NCI-H1694 treated with DMSO at 0.1 percent for 48 hours (cell line): ENCODE results near the gene HOXD9.
A peak's percentile ranks its signal among the peaks of the same experiment; 100 is the strongest.

Experiments
- DNase-seq: peaks from one replicate; lab custom pipeline; 2025; lab: John Stamatoyannopoulos, UW

The HOXD9 gene

DNA sequence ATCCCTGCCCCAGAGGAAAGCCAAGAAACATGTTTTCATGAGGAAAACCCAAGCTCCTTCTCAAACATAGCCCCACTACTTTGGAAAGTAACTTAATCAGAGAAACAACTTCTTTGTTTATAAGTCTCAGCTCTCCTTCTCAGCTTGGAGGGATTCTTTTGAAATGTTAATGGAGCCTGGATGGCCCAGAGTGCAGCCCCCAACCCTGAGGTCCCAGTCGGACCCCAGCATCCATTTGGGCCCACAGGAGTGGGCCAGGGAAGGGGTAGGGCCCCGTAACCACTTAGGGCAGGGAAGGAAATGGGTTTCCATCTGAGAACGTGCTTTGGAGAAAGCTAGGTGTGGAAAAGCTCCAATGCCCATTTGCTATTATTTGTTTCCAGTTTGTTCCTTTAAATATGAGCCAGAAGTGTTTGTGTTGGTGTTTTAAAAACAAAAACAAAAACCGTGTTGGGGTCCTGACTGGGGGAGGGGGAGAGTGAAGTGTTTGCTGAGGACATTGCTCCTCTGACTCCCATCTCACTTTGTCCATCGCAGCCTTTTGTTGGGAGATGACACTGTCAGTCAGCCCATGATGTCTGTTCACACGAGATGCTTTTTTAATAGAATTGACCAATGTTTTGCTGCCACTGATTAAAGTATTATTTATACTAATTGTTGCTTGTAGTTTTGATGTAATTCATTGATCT is 33.0 kb downstream of the HOXD9 start:
- DNase-seq: no peak

DNA sequence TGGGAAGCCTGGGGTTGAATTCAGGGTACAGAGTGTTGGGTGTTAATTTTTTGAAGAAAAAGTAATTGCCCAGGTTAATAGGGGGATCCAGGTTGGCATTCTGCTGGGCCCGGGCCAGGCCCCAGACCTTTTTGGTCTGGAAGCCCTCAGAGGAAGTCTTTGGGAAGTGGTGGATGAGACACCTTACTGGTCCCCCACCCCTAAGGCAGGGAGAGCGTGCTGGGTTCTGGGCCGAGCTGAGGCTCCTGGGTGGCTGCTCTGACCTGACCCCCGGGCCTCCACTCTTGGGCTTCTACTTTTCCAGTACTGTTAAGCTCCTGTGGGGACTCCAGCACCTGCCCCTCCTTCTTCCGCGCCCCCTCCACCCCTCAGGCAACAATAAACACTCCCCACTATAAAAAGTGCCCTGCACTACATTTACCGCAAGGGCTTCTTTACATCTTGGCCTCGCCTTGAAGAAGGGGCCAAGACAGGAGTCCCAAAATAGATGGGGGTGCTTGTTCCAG is 33.8 kb downstream of the HOXD9 start:
- no peak for DNase-seq

DNA sequence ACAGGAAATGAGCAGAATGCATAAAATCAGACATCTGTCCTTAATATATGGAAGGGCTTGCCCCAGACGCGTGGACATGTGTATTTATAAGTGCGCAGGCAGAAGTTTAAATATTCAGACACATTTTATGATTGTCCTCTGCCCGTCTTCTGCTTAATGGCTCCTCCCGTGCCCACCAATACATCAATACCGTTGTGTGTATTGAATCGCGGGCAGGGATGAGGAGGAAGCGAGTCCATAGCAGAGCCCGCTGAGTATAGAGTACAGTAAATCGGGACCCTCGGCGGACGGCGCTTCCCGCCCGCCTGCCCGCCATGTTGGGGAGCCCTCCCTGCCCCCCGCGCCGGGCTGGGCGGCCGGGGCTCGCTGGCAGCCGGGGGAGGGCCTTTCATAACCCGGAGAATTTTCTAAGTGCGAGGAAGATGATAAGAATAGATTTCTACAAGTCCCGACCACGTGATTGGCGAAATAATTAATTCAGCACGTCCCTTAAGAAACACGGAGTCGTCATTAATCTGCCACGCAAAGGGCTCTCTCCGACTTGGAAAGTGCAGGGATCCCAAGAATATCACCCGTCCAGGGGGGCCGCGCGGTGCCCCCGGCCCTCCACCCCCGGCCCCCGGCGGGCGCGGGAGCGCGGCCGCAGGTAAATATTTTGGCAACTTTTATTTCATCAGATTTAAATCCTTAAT is 34.4 kb downstream of the HOXD9 start, which contains the start of gene HOXD3:
TSS of gene HOXD3 (plus strand) at position 501 of the 692 bp plus-strand sequence. CDS start 11,808 bp downstream, outside the sequence.
- no peak for DNase-seq

DNA sequence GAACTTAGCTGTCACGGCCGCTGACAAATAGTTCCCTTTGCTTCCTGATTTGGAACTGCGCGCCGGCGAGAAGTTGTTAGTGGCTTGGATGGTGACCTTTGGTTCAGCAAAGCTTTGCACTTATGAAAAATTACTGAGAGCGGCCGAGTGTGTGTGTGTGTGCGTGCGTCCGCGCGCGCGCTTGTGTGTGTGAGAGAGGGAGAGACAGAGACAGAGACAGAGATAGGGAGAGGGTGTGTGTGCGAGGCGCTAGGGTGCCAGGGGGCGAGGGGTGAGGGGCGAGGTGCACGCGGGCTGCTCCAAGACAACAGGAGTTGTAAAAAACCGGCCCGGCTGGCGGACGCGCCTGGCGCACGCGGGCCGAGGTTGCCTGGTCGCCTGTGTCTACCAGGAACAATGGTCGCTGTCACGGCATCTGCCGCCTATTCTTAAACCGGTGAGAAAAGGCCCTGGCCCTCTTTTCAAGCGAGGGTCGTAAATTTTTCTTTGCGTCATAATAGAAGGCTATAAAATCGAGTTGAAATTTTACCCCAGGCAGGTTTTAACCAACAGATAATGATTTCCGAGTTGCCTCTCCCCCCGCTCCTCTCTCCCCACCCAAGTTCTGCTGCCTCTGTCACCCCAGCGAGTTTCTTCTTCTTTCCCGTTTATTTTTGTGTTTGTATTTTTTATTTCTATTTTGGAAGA is 35.1 kb downstream of the HOXD9 start:
- peak; percentile 43 for DNase-seq

DNA sequence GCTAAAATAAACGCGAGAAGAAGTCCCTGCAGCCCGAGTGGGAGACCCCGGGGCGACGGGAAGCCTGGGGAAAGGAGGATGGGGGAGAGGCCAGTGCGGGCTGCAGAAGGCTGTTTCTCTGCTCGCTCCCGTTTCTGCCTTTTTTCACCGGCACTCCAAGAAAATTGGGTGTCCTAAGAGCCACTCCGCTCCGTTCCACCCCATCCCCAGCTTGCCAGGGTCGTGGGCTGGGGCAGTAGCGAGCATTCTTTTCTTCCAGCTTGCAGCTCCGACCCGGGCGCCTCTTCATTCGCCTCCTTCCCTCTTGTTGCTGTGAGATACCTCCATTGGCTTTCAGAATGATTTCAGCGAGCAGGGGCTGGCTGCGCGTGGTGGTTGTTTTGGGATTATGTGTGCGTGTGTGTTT is 35.7 kb downstream of the HOXD9 start:
- DNase-seq: peak; percentile 43

DNA sequence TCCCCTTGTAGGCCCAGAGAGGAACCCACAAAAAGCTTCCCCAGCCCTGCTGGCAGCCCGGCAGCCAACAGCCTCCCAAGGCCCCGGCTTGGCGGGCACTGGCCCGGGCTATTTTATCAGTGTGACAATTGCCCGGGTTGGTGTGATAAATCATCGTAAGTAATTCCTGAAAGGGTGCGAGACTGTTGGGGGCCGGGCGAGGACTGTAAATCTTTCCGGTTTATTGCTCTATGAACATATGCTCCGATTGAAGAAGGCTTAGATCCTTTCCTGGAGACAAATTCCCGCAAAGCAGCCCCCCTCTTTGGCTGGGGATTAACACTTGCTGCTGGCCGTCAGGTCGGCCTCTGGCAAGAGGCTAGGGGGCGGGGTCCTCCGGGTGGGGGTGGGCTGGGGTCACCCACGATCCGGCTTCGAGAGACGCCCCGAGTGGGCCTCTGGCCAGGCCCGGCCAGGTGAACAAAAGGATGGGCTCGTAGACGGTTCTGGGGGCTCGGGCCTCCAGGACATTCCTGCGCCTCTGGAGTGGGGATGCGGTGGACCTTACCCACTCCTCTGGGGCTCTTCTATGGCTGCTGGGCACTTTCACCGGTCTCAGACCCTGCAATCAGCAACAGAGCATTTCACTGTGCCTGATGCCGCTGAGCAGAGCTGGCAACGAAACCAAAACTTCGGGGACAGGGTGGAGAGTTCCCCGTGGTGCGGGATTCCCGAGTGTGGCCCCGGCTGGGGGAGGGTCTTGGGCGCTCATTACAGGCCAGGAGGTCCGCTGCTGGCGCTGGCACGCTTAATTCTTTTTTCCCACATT is 36.5 kb downstream of the HOXD9 start:
- DNase-seq: peak; percentile 11

DNA sequence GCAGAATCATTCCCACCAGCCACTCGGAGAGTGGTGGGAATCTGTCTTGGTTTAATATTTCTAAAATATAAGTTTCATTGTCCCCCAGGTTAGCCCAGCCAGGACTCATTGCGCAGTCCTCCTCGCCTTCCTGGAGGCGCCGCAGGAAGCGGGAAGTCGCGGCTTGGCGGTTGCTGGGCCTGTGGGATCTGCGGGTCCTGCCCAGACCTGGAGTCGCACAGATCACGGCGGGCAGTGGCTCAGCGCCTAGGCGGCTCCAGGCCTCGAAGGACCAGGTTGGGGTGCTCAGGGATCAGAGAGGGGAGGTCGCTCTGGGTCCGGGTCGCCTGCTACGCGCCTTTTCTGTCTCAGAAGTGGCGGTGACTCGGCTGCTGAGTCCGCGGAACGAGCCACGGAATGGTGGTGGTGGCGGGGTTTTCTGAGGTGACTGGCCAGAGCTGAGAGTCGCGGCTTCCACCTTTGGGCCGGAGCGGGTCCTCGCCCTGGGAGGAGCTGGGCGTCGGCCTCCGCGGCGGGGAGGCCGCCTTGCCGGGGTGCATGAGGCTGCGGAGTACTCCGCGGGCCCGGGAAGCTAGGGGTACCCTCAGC is 37.2 kb downstream of the HOXD9 start:
- no peak for DNase-seq

DNA sequence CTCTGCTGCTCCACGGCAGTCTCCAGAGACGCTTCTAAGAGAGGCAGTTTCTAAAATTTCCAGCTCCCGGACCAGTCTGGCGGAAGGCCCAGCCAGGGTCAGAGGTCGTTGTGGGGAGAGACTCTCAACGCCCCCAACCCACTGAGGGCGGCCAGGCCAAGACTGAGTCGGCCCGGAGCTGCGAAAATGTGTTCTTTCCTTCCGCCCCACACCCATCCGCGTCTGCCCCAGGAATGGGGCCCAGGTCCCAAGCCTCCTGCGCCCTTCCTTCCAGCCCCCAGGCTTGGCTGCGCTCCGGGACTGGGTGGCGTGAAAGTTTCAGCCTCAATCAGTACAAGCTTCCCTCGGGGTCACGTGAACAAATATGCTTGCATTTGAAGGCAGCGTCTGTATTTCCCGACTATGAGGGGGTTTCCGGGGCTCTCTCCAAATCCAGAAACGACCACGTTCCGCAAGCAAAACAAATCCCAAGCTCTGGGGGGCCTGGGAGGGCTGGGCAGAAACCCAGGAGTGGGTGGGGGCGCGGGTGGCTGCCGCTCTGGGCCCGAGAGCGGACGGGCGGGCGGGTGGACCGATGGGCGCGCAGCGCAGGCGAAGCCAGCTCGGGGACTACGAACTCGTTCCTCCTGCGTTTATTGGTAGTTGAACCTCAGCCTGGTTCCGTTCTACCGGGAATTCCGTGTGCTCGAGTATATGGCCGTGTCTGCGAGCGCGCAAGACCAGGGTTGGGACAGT is 37.9 kb downstream of the HOXD9 start:
- DNase-seq: no peak

DNA sequence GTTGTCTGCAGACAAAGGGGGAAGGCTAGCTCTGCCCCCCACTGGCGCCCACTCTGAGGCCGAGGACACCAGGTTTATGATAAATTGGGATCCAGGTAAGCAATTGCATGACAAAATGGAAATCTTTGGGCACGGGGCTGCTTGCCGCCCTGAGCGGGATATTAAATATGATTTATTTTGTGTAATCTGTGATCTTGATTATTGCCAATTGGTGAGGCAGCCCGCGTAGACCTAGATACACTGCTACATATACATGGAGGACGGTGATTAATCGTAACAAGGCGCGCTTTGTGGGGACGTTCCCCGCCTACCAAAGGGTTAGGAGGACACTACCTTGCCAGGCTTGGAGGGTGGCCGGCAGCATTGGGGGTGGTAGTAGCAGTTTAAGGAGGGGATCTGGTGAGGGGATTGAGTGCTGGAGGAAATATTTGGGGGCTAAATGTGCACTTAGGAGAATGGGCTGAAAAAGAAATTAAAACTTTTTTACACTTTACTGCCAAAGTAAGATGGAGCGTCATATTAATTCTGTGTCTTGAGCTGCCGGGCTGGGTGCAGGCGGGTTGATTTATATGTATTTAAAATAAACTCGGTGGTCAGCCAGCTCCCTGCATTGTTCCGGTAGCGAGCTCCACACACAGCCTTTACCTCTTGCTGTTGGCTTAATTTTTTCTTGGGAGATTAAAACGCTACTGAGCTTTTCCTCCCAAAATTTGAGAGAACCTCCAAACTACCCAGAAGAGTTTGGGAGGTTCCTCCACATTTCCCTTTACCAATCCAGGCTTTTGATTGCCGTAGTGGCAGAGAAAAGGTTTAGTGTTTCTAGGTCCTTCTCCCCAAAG is 38.7 kb downstream of the HOXD9 start:
- DNase-seq: no peak

DNA sequence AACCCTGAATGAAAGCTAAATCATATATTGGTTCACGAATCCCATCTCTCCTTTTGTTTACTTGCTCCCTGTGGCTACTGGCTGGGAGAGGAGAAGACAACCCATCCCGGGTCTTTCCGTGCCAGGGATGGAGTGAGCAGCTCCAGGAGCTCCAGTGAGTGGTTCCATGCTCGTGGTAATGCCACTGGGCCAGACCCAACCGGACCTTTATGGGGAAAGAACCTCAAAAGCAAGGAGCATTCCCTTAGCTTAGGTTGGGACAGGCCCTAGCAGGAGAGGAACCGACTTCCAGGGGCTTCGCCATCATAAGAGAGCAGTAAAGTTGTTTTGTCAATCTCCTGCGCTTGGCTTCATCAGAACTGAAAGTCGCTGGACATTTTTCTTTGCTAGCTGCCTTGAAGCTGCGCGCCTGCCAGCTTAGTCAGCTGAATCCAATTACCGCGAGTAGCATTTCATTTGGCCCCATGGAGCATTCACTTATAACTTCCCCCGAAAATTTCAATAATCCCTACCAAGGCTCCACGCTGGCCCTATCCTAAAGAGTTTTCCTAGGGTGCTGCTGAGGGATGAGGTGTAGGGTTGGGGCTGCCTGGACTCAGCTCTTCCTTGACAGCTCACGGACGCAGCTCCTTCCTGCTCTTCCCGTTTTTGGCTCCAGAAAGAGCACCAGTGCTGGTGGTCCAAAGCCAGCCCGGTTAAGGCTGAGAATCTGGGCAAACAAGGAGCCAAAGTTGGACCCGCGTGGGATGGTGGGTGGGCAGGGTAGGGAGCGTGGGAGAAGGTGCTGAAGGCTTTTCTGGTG is 39.5 kb downstream of the HOXD9 start:
- DNase-seq: no peak

DNA sequence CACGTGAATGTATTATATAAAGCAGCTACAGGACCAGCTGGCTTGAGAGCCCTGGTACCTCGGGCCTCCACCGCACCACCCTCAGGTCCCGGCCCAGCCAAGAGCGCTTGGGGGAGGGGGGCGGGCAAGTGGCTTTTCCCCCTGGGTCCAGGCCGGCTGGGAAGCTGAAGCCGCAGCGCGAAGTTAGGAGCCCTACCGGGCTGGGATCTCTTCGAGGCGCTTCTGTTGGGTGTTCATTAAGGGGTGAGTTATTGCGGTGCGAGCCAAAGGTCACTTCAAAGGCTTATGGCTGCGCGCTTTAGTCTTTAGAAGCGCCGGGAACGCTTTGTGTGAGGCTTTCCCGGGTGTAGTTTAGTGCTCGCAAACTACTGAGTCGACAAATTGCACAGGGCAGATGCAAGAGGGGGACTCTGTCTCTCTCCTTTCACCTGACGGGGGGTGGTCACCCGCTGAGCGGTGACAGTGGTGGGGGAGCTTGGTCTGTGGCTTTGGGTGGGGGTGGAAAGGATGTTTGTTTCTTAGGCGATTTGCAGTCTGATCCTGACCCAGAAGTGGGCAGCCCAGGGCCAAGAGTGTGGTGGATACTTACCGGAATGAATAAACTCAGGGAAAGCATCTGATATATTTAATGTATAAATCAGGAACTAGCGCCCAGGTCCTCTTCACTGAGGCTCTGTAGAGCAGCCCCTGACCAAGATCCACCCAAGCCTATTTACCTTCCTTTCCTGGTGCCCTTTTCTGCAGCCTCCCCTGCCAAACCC is 40.6 kb downstream of the HOXD9 start:
- no peak for DNase-seq

DNA sequence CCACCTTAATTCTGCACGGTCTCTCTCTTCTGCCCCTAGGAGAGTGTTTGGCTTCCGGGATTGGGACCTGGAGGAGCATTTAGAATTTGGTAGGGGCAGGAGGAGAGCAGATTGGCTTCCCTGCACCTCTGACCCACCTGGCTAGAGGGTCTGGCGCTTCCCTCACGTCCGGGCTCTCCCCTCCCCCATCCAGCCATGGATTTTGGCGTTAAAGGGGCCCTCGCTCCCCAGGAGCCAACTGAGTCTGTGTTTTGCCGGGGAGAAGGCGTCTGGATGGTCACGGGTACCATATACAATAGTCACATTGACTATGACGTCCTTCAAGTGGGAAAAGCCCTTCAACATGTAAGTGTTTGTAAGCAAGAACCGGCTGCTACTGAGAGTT is 41.1 kb downstream of the HOXD9 start:
- DNase-seq: no peak

DNA sequence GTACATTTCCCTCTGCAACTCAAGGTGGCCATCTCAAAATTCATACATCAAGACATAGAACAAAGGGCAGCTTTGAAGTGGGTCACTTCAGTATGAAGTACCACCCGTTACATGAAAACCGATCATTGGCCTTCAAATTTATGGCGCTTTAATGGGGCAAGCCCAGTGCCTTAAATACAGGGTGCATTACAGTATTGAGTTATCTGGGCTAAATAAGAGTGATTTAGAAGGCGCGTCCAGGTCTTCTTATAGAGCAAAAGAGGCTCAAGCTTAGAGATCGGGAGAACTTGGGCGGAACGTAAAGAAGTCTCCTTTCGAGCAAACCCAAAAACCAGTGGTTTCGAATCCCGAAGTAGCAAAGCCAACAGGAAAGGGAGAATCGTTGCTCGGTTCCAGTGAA is 41.7 kb downstream of the HOXD9 start:
- no peak for DNase-seq

DNA sequence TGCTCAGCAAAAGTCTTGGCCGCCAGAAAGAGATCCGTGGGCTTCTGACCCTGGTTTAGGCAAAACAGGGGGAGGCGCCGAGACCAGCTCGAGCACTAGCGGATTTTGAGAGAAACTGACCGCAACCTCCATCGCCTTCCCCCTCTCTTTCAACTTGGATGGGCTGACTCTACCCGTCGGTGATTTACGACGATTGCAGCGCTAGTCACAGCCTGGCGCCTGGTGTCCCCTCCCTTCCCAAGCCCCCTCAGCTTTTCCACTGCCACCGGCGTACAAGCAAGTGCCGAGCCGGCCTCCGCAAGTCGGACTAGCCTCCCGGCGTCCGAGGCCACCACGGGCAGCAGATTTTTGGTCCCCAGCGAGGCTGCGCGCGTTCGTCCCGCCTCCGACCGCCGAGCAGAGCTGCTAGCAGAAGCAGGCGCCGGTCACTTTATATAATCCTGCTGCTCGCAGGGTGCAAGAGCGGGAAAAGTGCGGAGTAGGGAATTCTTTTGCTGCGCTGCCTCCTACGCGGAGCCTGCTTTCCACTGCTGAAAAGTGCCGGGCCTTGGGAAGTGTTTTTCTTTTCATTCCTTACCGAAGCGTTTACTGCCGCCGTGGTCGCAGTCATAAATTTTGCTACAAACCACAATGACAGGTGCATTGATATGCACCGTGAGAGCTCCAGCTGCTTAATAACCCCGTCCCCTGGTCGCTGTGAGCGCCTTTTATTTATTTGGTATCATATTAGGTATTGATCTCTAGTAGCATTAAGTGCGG is 42.3 kb downstream of the HOXD9 start:
- no peak for DNase-seq

DNA sequence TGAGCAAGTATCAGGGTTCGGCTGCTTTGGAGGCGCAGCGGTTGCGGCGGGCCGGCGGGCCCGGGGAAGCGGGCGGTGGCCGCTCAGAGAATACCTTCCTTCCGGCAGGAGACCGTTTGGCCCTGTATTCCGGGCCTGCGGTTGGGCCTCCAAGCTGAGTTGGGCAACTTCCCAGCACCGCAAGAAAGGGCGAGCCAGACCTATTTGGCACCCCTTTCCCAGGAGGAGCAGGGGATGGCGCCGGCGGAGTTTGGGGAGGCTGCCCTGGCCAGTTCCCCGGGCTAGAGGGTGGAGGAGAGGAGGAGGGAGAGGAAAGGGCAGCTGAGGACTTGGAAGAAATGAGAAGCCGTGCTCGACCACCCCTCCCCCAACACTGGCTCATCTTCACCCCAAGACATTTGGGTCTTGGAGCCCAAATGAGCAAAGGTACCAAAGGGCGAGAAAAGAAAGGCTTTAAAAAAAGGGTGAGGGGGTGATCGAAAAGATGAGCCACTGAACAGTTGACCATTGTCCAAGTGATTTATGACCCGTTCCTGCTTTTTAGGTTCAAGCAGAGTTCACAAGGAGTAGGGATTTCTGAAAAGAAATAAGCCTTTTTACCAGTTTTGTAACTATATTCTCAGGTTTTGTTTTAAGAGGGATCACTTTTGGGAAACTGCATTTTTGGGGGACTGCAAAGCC is 43.0 kb downstream of the HOXD9 start:
- DNase-seq: no peak

DNA sequence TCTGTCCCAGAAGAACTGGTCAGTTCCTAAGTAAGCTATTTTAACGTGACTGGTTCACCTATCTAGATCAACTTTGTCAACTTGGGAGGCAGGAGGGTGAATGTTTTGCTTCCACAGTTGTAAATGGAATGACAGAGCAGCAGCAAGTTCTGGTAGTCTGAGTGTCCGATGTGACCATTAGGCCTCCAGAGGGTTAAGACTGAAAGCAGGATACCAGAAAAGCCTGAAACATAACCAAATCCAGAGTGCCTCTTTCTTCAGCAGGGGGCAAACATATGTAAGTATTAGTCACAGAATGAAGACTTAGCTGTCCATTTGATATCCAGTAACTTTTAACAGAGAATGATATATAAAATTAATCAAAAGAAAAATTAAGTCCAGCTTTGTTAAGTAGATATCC is 43.8 kb downstream of the HOXD9 start:
- no peak for DNase-seq

DNA sequence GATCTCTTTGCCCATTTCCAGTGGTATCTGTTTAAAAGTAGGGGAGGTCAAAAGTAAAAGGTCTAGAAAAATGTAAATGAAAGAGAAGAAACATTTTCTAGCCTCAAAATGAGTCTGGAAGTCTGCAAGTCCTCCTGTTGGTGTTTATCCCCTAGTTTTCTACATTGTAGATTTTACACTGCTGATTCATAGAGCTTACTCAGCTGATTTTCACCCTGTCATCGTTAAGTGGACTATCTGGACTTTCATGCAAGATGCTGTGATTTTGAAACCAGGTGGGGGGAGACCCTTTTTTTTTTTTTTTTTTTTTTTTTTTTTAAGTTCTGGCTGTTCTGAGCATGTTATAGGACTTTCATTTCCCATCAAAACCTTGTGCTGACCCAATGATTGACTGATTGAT is 44.9 kb downstream of the HOXD9 start:
- no peak for DNase-seq
